GM18517 (cell line): Measurements from ENCODE around the gene PELO.
"Not testable (repeated sequence)": the region's sequence is repeated elsewhere in the genome, so short reads cannot be mapped to it uniquely, and the experiment has no call there.

ENCODE experiments used
- ATAC-seq: cut with Tn5 transposase; IDR thresholded peaks from one replicate; pipeline ENCODE4 v1.9.1; 2021; ENCODE audit warnings: mild to moderate bottlenecking, moderate library complexity; ENCODE audit not compliant: unreplicated experiment

PELO gene

GRCh38 chr5:52787600-52788504 lies at the start of gene PELO, which contains the start of gene ITGA1:
PELO (plus strand) TSS chr5:52787916; CDS start chr5:52800395, 12,479 bp downstream.
ITGA1 (plus strand) TSS chr5:52787916; CDS start chr5:52788354, 438 bp downstream.
- ATAC-seq = peak; percentile 82

- peak; percentile 56 for ATAC-seq
These were observed 49.6 kb upstream of the PELO start for GRCh38 chr5:52738095-52738506.

- no peak for ATAC-seq
These were observed 47.7 kb upstream of the PELO start for GRCh38 chr5:52740007-52740406.

- no peak for ATAC-seq
These were observed 44.7 kb upstream of the PELO start for GRCh38 chr5:52743012-52743411.

GRCh38 chr5:52743529-52743928 lies 44.2 kb upstream of the PELO start:
- ATAC-seq = no peak

- no peak for ATAC-seq
These were observed 43.7 kb upstream of the PELO start for GRCh38 chr5:52743970-52744369.

GRCh38 chr5:52744867-52745458 lies 42.8 kb upstream of the PELO start:
- ATAC-seq = not testable (repeated sequence)

GRCh38 chr5:52746539-52746938 lies 41.2 kb upstream of the PELO start:
- no peak for ATAC-seq

- no peak for ATAC-seq
These were observed 39.1 kb upstream of the PELO start for GRCh38 chr5:52748590-52748989.

GRCh38 chr5:52749666-52750065 lies 38.0 kb upstream of the PELO start:
- ATAC-seq = no peak

GRCh38 chr5:52751137-52751536 lies 36.6 kb upstream of the PELO start:
- no peak for ATAC-seq

- ATAC-seq = no peak
These were observed 33.7 kb upstream of the PELO start for GRCh38 chr5:52754051-52754450.

GRCh38 chr5:52757527-52757926 lies 30.2 kb upstream of the PELO start:
- ATAC-seq = no peak

- no peak for ATAC-seq
These were observed 29.7 kb upstream of the PELO start for GRCh38 chr5:52758014-52758413.

- no peak for ATAC-seq
These were observed 28.4 kb upstream of the PELO start for GRCh38 chr5:52759331-52759730.

GRCh38 chr5:52760695-52761366 lies 26.9 kb upstream of the PELO start:
- ATAC-seq = peak; percentile 60

GRCh38 chr5:52767217-52767743 lies 20.4 kb upstream of the PELO start:
- ATAC-seq = no peak

GRCh38 chr5:52767766-52768480 lies 19.8 kb upstream of the PELO start:
- peak; percentile 39 for ATAC-seq

- no peak for ATAC-seq
These were observed 18.7 kb upstream of the PELO start for GRCh38 chr5:52769061-52769460.

- no peak for ATAC-seq
These were observed 17.3 kb upstream of the PELO start for GRCh38 chr5:52770287-52770939.
